ENCODE data around the gene CHCHD3. TPM values are rescaled to one million over a fixed set of nuclear protein-coding genes. Genes with fewer than 3 reads are reported as not detected.

Gene CHCHD3
- total RNA-seq, 4 donors from 2014 or later, result 33.9 to 37.2 (median 35.8) TPM

GRCh38 chr7:132941428-132941827 lies 140.5 kb downstream of the CHCHD3 start:
- no peak overlapping the region for H3K4me3 ChIP-seq
- TF ChIP-seq EP300 (IDR thresholded peaks at IDR 0.05) (no peak), POLR2AphosphoS5 (IDR thresholded peaks at IDR 0.05) (no peak), POLR2A (IDR thresholded peaks at IDR 0.05) (no peak), CTCF (IDR thresholded peaks at IDR 0.05) (no peak)
- H3K36me3 ChIP-seq, result no peaks in the 10 kb centered on the region
- 95% methylated on average over 4 of the region's 4 CpGs for WGBS
- no peaks in the 10 kb centered on the region for H3K4me1 ChIP-seq
- H3K27me3 ChIP-seq, result no peaks in the 10 kb centered on the region
- DNase-seq (ENCODE audit: low spot score in 2 of 2), result no peak
- H3K27ac ChIP-seq, result no peak overlapping the region
- no peaks in the 10 kb centered on the region for H3K9me3 ChIP-seq

GRCh38 chr7:132940084-132940483 lies 141.8 kb downstream of the CHCHD3 start:
- Histone ChIP-seq H3K36me3 (no peaks in the 10 kb centered on the region), H3K9me3 (no peaks in the 10 kb centered on the region), H3K27ac (no peak overlapping the region), H3K4me1 (no peaks in the 10 kb centered on the region), H3K4me3 (no peak overlapping the region), H3K27me3 (no peaks in the 10 kb centered on the region)
- DNase-seq (ENCODE audit: low spot score in 2 of 2), result no peak
- TF ChIP-seq CTCF (IDR thresholded peaks at IDR 0.05), result no peak
- TF ChIP-seq POLR2AphosphoS5 (IDR thresholded peaks at IDR 0.05), result no peak
- TF ChIP-seq EP300 (IDR thresholded peaks at IDR 0.05), result no peak
- no peak for TF ChIP-seq POLR2A (IDR thresholded peaks at IDR 0.05)

GRCh38 chr7:132939495-132939894 lies 142.4 kb downstream of the CHCHD3 start:
- WGBS, result 70% methylated on average over 4 of the region's 4 CpGs
- TF ChIP-seq POLR2AphosphoS5 (IDR thresholded peaks at IDR 0.05) (no peak), CTCF (IDR thresholded peaks at IDR 0.05) (no peak), POLR2A (IDR thresholded peaks at IDR 0.05) (no peak), EP300 (IDR thresholded peaks at IDR 0.05) (no peak)
- H3K36me3 ChIP-seq, result no peaks in the 10 kb centered on the region
- no peaks in the 10 kb centered on the region for H3K4me1 ChIP-seq
- H3K9me3 ChIP-seq, result no peaks in the 10 kb centered on the region
- no peak for DNase-seq (ENCODE audit: low spot score in 2 of 2)
- no peak overlapping the region for H3K27ac ChIP-seq
- H3K27me3 ChIP-seq, result no peaks in the 10 kb centered on the region
- H3K4me3 ChIP-seq, result no peak overlapping the region

GRCh38 chr7:132937286-132937685 lies 144.6 kb downstream of the CHCHD3 start:
- Histone ChIP-seq H3K27ac (no peak overlapping the region), H3K9me3 (no peaks in the 10 kb centered on the region), H3K4me3 (no peak overlapping the region), H3K27me3 (no peaks in the 10 kb centered on the region), H3K4me1 (no peaks in the 10 kb centered on the region), H3K36me3 (no peaks in the 10 kb centered on the region)
- TF ChIP-seq POLR2A (IDR thresholded peaks at IDR 0.05) (no peak), POLR2AphosphoS5 (IDR thresholded peaks at IDR 0.05) (no peak), CTCF (IDR thresholded peaks at IDR 0.05) (no peak), EP300 (IDR thresholded peaks at IDR 0.05) (no peak)
- no peak for DNase-seq (ENCODE audit: low spot score in 2 of 2)

- DNase-seq (ENCODE audit: low spot score in 2 of 2), result no peak
- Histone ChIP-seq H3K9me3 (no peaks in the 10 kb centered on the region), H3K4me3 (no peak overlapping the region), H3K36me3 (no peaks in the 10 kb centered on the region), H3K4me1 (no peaks in the 10 kb centered on the region), H3K27ac (no peak overlapping the region), H3K27me3 (no peaks in the 10 kb centered on the region)
- no peak for TF ChIP-seq CTCF (IDR thresholded peaks at IDR 0.05)
- no peak for TF ChIP-seq POLR2AphosphoS5 (IDR thresholded peaks at IDR 0.05)
- 100% methylated on average over 1 of the region's 1 CpG for WGBS
Measured at GRCh38 chr7:132935608-132936007, 146.3 kb downstream of the CHCHD3 start.
